Suprapubic skin (tissue), 4 donors: ENCODE data around the gene CCDC40. TPM values are rescaled to one million over a fixed set of nuclear protein-coding genes. Genes with fewer than 3 reads are reported as not detected.

Experiments
- DNase-seq, 2 donors: peaks; one replicate each; pipeline ENCODE4 v3.0.0-alpha.2; 2019; ENCODE audit warnings: low spot score in 2 of 2
- H3K27ac ChIP-seq: fragments of 200-600 bp; sonication (generic); one replicate; pipeline ENCODE4 v1.5.1; 2019
- H3K27me3 ChIP-seq: fragments of 200-600 bp; sonication (generic); one replicate; pipeline ENCODE4 v1.5.1; 2019
- H3K36me3 ChIP-seq: fragments of 200-600 bp; sonication (generic); one replicate; pipeline ENCODE4 v1.5.1; 2019
- H3K4me1 ChIP-seq: fragments of 200-600 bp; sonication (generic); one replicate; pipeline ENCODE4 v1.5.1; 2019
- H3K4me3 ChIP-seq: fragments of 200-600 bp; sonication (generic); one replicate; pipeline ENCODE4 v1.5.1; 2019; ENCODE audit warnings: mild to moderate bottlenecking
- H3K9me3 ChIP-seq: fragments of 200-600 bp; sonication (generic); one replicate; pipeline ENCODE4 v1.5.1; 2019
- EP300 ChIP-seq: sonication (generic); formaldehyde crosslinking; IDR thresholded peaks from one replicate; pipeline ENCODE4 v1.6.1; 2017; ENCODE audit warnings: antibody characterized with exemption
- POLR2A ChIP-seq, 2 donors: fragments of 450-650 bp; IDR thresholded peaks; one replicate each; pipeline ENCODE4 v1.6.1; 2017; ENCODE audit warnings: antibody characterized with exemption in 2 of 2, mild to moderate bottlenecking in 2 of 2, moderate library complexity in 2 of 2
- POLR2AphosphoS5 ChIP-seq, 3 donors: sonication (generic); formaldehyde crosslinking; IDR thresholded peaks; one replicate each; pipeline ENCODE4 v1.6.1; 2017; ENCODE audit warnings: antibody characterized with exemption in 3 of 3
- WGBS: methylation state at CpG from one replicate; pipeline ENCODE4 v1.1.5; 2018; 5-methylcytosine and 5-hydroxymethylcytosine counted together
- total RNA-seq, 4 donors: library from RNA; depleted of rRNA; stranded (reverse); fragments of >200 nt; gene quantifications; one replicate each; pipeline ENCODE4 v1.1.0, GENCODE V29; 2016
- TF ChIP-seq, protein P1 (sequence below), 2 donors: fragments of 200-600 bp in 1 of 2; fragments of 450-650 bp in 1 of 2; sonication (generic) in 1 of 2; IDR thresholded peaks; one replicate each; pipeline ENCODE4 v1.5.1; 2016 to 2019; ENCODE audit warnings: antibody characterized with exemption in 2 of 2, mild to moderate bottlenecking in 1 of 2, moderate library complexity in 1 of 2

CCDC40 gene
- total RNA-seq, 4 donors from 2014 or later: 1.2 to 4.4 (median 2.9) TPM

GRCh38 chr17:80006811-80007752 is 29.4 kb upstream of the CCDC40 start:
- no peak for TF ChIP-seq EP300
- TF ChIP-seq POLR2AphosphoS5 (IDR thresholded peaks at IDR 0.05): no peak
- Histone ChIP-seq H3K27me3 (no peaks in the 10 kb centered on the region), H3K4me3 (no peak overlapping the region), H3K27ac (no peak overlapping the region), H3K4me1 (peaks cover 18% of the 10 kb centered on the region), H3K9me3 (no peaks in the 10 kb centered on the region), H3K36me3 (peaks cover 34% of the 10 kb centered on the region)
- 89% methylated on average over 21 of the region's 30 CpGs for WGBS
- DNase-seq: peak in 1 of 2 donors; percentile 63

DNA sequence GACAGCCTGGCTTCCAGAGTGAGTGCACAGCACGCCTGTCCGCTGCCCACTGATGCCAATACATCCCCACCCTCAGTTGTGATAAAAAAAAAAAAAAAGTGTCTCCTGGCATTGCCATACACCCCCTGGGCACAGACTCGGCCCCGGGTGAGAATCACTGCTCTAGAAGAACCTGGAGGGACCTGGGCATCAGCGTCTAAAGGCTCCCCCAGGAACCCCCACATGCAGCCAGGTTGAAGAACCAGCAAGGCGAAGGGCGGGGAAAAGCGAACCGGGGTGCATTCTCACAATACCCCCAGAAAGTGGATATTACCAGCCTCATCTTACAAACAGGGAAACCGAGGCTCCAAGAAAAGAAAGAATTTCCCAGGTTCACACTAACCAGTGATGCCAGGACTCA is 28.5 kb upstream of the CCDC40 start:
- Histone ChIP-seq H3K27ac (no peak overlapping the region), H3K27me3 (no peaks in the 10 kb centered on the region), H3K36me3 (peaks cover 40% of the 10 kb centered on the region), H3K9me3 (no peaks in the 10 kb centered on the region), H3K4me1 (peaks cover 18% of the 10 kb centered on the region), H3K4me3 (no peak overlapping the region)
- 78% methylated on average over 10 of the region's 10 CpGs for WGBS
- TF ChIP-seq EP300: no peak
- no peak for TF ChIP-seq POLR2A (IDR thresholded peaks at IDR 0.05)
- TF ChIP-seq, protein P1, sequence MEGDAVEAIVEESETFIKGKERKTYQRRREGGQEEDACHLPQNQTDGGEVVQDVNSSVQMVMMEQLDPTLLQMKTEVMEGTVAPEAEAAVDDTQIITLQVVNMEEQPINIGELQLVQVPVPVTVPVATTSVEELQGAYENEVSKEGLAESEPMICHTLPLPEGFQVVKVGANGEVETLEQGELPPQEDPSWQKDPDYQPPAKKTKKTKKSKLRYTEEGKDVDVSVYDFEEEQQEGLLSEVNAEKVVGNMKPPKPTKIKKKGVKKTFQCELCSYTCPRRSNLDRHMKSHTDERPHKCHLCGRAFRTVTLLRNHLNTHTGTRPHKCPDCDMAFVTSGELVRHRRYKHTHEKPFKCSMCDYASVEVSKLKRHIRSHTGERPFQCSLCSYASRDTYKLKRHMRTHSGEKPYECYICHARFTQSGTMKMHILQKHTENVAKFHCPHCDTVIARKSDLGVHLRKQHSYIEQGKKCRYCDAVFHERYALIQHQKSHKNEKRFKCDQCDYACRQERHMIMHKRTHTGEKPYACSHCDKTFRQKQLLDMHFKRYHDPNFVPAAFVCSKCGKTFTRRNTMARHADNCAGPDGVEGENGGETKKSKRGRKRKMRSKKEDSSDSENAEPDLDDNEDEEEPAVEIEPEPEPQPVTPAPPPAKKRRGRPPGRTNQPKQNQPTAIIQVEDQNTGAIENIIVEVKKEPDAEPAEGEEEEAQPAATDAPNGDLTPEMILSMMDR (IDR thresholded peaks at IDR 0.05): no peak
- TF ChIP-seq POLR2AphosphoS5 (IDR thresholded peaks at IDR 0.05): no peak
- peak in 1 of 2 donors; percentile 60 for DNase-seq

- H3K27me3 ChIP-seq: no peaks in the 10 kb centered on the region
- no peak overlapping the region for H3K4me3 ChIP-seq
- WGBS: 25% methylated on average over 6 of the region's 17 CpGs
- DNase-seq: peak; percentile 87 to 92
- H3K4me1 ChIP-seq: peaks cover 18% of the 10 kb centered on the region
- TF ChIP-seq, protein P1 (IDR thresholded peaks at IDR 0.05): peak; percentile 88 to 99
- no peak for TF ChIP-seq POLR2A (IDR thresholded peaks at IDR 0.05)
- no peak overlapping the region for H3K27ac ChIP-seq
- no peaks in the 10 kb centered on the region for H3K9me3 ChIP-seq
- peaks cover 45% of the 10 kb centered on the region for H3K36me3 ChIP-seq
These were observed 28.0 kb upstream of the CCDC40 start for GRCh38 chr17:80008383-80008840.

GRCh38 chr17:80008848-80009247 is 27.6 kb upstream of the CCDC40 start:
- Histone ChIP-seq H3K27ac (no peak overlapping the region), H3K9me3 (no peaks in the 10 kb centered on the region), H3K27me3 (no peaks in the 10 kb centered on the region), H3K36me3 (peaks cover 46% of the 10 kb centered on the region), H3K4me3 (no peak overlapping the region), H3K4me1 (peaks cover 18% of the 10 kb centered on the region)
- WGBS: 98% methylated on average over 10 of the region's 18 CpGs
- TF ChIP-seq, protein P1 (IDR thresholded peaks at IDR 0.05): no peak
- no peak for TF ChIP-seq POLR2A (IDR thresholded peaks at IDR 0.05)
- DNase-seq: peak in 1 of 2 donors; percentile 65

DNA sequence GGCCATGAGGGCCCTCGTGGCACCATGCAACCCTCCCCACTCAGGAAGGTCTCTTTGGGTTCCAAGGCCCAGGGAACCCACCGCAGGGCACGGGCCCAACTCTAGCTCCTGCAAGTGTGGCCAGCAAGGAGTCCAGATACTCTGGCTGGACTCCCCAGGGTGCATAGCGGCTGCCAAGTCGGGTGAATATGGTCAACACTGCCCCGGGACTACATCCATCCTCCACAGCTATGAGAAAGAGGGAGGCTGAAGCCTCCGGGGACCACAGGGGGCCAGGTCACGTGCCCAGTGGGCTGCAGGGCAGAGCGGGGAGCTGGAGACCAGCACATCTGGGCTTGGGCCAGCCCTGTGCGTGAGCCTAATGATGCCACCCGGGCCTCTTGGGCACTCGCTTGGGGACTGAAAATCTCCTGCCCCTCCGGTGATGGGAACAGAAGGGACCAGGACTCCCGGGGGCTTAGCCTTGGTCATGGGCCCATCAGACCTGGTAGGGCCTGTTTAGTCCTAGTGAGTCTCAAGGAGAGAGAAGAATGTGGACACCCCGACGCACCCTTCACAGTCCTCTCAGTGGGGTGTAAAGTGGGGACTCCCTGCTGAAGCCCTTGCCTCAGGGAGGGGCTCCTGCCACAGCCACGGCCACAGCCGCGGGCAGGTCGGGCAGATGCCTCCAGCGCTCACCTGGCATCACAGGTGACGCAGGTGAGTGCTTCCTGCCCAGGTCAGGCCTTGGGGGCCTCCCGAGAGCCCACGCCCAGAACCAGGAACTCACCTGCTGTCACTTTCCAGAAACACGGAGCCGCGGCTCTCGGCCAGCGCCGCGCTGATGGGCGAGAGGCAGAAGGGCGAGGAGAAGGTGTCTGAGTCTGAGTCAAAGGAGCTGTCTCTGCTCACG is 26.8 kb upstream of the CCDC40 start:
- no peak for TF ChIP-seq EP300
- no peak for TF ChIP-seq POLR2AphosphoS5 (IDR thresholded peaks at IDR 0.05)
- no peak for TF ChIP-seq POLR2A (IDR thresholded peaks at IDR 0.05)
- Histone ChIP-seq H3K4me3 (no peak overlapping the region), H3K9me3 (no peaks in the 10 kb centered on the region), H3K27ac (no peak overlapping the region), H3K36me3 (peaks cover 45% of the 10 kb centered on the region), H3K4me1 (peaks cover 18% of the 10 kb centered on the region), H3K27me3 (no peaks in the 10 kb centered on the region)
- WGBS: 94% methylated on average over 6 of the region's 34 CpGs
- peak in 1 of 2 donors; percentile 62 for DNase-seq
